Muscle layer of duodenum (tissue), 2 donors: ENCODE results near the gene LBX1.

Experiments used
- H3K27ac ChIP-seq: one replicate; pipeline ENCODE4 v1.7.0; 2013; ENCODE audit warnings: mild to moderate bottlenecking, low read length
- H3K27me3 ChIP-seq: one replicate; pipeline ENCODE4 v1.7.0; 2013; ENCODE audit warnings: low read depth, mild to moderate bottlenecking, control low read depth, low read length
- H3K36me3 ChIP-seq, 2 donors: one replicate each; pipeline ENCODE4 v1.7.0; 2013; ENCODE audit warnings: low read length in 2 of 2, control low read depth in 1 of 2, mild to moderate bottlenecking in 1 of 2; ENCODE audit not compliant: insufficient read depth in 2 of 2, control insufficient read depth in 1 of 2
- H3K4me1 ChIP-seq, 2 donors: one replicate each; pipeline ENCODE4 v1.7.0; 2013; ENCODE audit warnings: low read length in 2 of 2, mild to moderate bottlenecking in 2 of 2, control low read depth in 1 of 2, moderate library complexity in 1 of 2; ENCODE audit not compliant: insufficient read depth in 2 of 2, control insufficient read depth in 1 of 2
- H3K4me3 ChIP-seq, 2 donors: one replicate each; pipeline ENCODE4 v1.7.0; 2013; ENCODE audit warnings: low read length in 2 of 2, low read depth in 1 of 2, mild to moderate bottlenecking in 1 of 2
- H3K9me3 ChIP-seq, 2 donors: one replicate each; pipeline ENCODE4 v1.7.0; 2013; ENCODE audit warnings: low read length in 2 of 2, control low read depth in 1 of 2, mild to moderate bottlenecking in 1 of 2; ENCODE audit not compliant: control insufficient read depth in 1 of 2
- donor health status: healthy.

LBX1 gene

GRCh38 chr10:101231092-101231491 is 1.8 kb upstream of the LBX1 start:
- Histone ChIP-seq H3K36me3 (no peaks in the 10 kb centered on the region), H3K27me3 (peaks cover 91% of the 10 kb centered on the region), H3K9me3 (no peaks in the 10 kb centered on the region), H3K4me3 (no peak overlapping the region), H3K4me1 (peaks cover 0 to 39% of the 10 kb centered on the region in 2 donors), H3K27ac (no peak overlapping the region)

- Histone ChIP-seq H3K4me1 (peaks cover 0 to 45% of the 10 kb centered on the region in 2 donors), H3K9me3 (no peaks in the 10 kb centered on the region), H3K27me3 (peaks cover 92% of the 10 kb centered on the region), H3K4me3 (peak overlapping the region in 1 of 2 donors; percentile 48), H3K27ac (no peak overlapping the region), H3K36me3 (no peaks in the 10 kb centered on the region)
Measured at GRCh38 chr10:101230183-101230917, 1.1 kb upstream of the LBX1 start.

GRCh38 chr10:101228966-101229265 is 347 bp downstream of the LBX1 start:
- Histone ChIP-seq H3K4me1 (peaks cover 3 to 57% of the 10 kb centered on the region in 2 donors), H3K36me3 (no peaks in the 10 kb centered on the region), H3K27me3 (peaks cover 93% of the 10 kb centered on the region), H3K9me3 (no peaks in the 10 kb centered on the region), H3K27ac (no peak overlapping the region), H3K4me3 (peak overlapping the region; percentile 16 to 48)

GRCh38 chr10:101228153-101228965 is 904 bp downstream of the LBX1 start:
- Histone ChIP-seq H3K4me3 (peak overlapping the region in 1 of 2 donors; percentile 48), H3K27me3 (peaks cover 93% of the 10 kb centered on the region), H3K9me3 (no peaks in the 10 kb centered on the region), H3K4me1 (peaks cover 3 to 62% of the 10 kb centered on the region in 2 donors), H3K27ac (no peak overlapping the region), H3K36me3 (no peaks in the 10 kb centered on the region)

- H3K9me3 ChIP-seq = no peaks in the 10 kb centered on the region
- no peaks in the 10 kb centered on the region for H3K36me3 ChIP-seq
- H3K27me3 ChIP-seq = peaks cover 93% of the 10 kb centered on the region
- H3K4me3 ChIP-seq = peak overlapping the region in 1 of 2 donors; percentile 48
- no peak overlapping the region for H3K27ac ChIP-seq
- H3K4me1 ChIP-seq = peaks cover 3 to 70% of the 10 kb centered on the region in 2 donors
Measured at GRCh38 chr10:101227429-101228152, 1.7 kb downstream of the LBX1 start.

- no peaks in the 10 kb centered on the region for H3K36me3 ChIP-seq
- H3K4me1 ChIP-seq = peaks cover 3 to 72% of the 10 kb centered on the region in 2 donors
- H3K4me3 ChIP-seq = peak overlapping the region in 1 of 2 donors; percentile 48
- H3K27me3 ChIP-seq = peaks cover 93% of the 10 kb centered on the region
- no peaks in the 10 kb centered on the region for H3K9me3 ChIP-seq
- H3K27ac ChIP-seq = no peak overlapping the region
Measured at GRCh38 chr10:101226491-101227428, 2.5 kb downstream of the LBX1 start.

- H3K4me3 ChIP-seq = peak overlapping the region in 1 of 2 donors; percentile 41
Measured at GRCh38 chr10:101225846-101226421, 3.3 kb downstream of the LBX1 start.

GRCh38 chr10:101224910-101225823 is 4.1 kb downstream of the LBX1 start:
- H3K4me1 ChIP-seq = peaks cover 3 to 69% of the 10 kb centered on the region in 2 donors
- H3K27me3 ChIP-seq = peaks cover 93% of the 10 kb centered on the region
- peak overlapping the region in 1 of 2 donors; percentile 41 for H3K4me3 ChIP-seq
- H3K9me3 ChIP-seq = no peaks in the 10 kb centered on the region
- H3K27ac ChIP-seq = no peak overlapping the region
- no peaks in the 10 kb centered on the region for H3K36me3 ChIP-seq

More at GRCh38 chr10:101225846-101226421, 3.3 kb downstream of the LBX1 start:
- Histone ChIP-seq H3K4me1 (peaks cover 3 to 72% of the 10 kb centered on the region in 2 donors), H3K9me3 (no peaks in the 10 kb centered on the region), H3K27ac (no peak overlapping the region), H3K27me3 (peaks cover 93% of the 10 kb centered on the region), H3K36me3 (no peaks in the 10 kb centered on the region)

GRCh38 chr10:101224060-101224909 is 5.0 kb downstream of the LBX1 start:
- Histone ChIP-seq H3K36me3 (no peaks in the 10 kb centered on the region), H3K9me3 (no peaks in the 10 kb centered on the region), H3K4me3 (no peak overlapping the region), H3K27ac (no peak overlapping the region), H3K27me3 (peaks cover 94% of the 10 kb centered on the region), H3K4me1 (peaks cover 3 to 61% of the 10 kb centered on the region in 2 donors)
